Astrocyte of the cerebellum (primary cell): ENCODE data around the gene ULK4.
"Not testable (repeated sequence)": the region's sequence is repeated elsewhere in the genome, so short reads cannot be mapped to it uniquely, and the experiment has no call there.

Experiments
- DNase-seq: peaks from one replicate; pipeline ENCODE4 v3.0.0-alpha.2; 2011; ENCODE audit warnings: low read depth
- H3K4me3 ChIP-seq: 2 replicates; pipeline ENCODE4 v1.5.1; 2011; ENCODE audit warnings: mild to moderate bottlenecking, low read depth, low read length, moderate library complexity
- in situ Hi-C: cut with HindIII; loops from 2 replicates; pipeline ENCODE4 v1.10.0; 2017; ENCODE audit warnings: low sequenced_read_pairs
- TF ChIP-seq, protein P1 (sequence below): IDR thresholded peaks from 2 replicates; pipeline ENCODE4 v1.5.1; 2012; ENCODE audit warnings: low read length, low read depth, moderate library complexity, mild to moderate bottlenecking; ENCODE audit errors: missing control alignments

ULK4 gene

DNA sequence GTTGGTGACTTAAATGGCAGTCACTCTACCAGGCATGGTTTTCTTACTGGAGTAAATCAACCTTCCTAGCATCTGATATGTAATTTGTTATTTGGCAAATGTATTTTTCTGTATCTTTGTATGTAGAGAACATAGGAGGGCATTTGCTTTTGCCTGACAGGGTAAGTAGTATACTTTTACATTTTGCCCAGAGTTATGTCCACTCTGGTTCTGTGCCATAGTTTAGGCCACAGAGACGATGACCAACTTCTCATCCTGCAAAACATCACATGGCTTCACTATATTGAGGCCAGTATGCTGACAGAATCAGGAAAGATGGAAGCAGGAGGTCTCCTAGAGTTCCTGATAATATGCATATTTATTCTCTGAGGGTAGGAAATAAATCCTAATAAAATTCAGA, 23.1 kb upstream of the ULK4 start:
- in situ Hi-C loops, result no loop called here
- TF ChIP-seq, protein P1, sequence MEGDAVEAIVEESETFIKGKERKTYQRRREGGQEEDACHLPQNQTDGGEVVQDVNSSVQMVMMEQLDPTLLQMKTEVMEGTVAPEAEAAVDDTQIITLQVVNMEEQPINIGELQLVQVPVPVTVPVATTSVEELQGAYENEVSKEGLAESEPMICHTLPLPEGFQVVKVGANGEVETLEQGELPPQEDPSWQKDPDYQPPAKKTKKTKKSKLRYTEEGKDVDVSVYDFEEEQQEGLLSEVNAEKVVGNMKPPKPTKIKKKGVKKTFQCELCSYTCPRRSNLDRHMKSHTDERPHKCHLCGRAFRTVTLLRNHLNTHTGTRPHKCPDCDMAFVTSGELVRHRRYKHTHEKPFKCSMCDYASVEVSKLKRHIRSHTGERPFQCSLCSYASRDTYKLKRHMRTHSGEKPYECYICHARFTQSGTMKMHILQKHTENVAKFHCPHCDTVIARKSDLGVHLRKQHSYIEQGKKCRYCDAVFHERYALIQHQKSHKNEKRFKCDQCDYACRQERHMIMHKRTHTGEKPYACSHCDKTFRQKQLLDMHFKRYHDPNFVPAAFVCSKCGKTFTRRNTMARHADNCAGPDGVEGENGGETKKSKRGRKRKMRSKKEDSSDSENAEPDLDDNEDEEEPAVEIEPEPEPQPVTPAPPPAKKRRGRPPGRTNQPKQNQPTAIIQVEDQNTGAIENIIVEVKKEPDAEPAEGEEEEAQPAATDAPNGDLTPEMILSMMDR, result no peak
- no peak overlapping the region for H3K4me3 ChIP-seq
- no peak for DNase-seq

DNA sequence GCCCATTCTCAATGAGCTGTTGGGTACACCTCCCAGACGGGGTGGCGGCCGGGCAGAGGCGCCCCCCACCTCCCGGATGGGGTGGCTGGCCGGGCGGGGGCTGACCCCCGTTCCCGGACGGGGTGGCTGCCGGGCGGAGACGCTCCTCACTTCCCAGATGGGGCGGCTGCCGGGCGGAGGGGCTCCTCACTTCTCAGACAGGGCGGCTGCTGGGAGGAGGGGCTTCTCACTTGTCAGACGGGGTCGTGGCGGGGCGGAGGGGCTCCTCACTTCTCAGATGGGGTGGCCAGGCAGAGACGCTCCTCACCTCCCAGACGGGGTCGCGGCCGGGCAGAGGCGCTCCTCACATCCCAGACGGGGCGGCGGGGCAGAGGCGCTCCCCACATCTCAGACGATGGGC, 21.2 kb upstream of the ULK4 start:
- in situ Hi-C loops, H3K4me3 ChIP-seq: not testable (repeated sequence)

DNA sequence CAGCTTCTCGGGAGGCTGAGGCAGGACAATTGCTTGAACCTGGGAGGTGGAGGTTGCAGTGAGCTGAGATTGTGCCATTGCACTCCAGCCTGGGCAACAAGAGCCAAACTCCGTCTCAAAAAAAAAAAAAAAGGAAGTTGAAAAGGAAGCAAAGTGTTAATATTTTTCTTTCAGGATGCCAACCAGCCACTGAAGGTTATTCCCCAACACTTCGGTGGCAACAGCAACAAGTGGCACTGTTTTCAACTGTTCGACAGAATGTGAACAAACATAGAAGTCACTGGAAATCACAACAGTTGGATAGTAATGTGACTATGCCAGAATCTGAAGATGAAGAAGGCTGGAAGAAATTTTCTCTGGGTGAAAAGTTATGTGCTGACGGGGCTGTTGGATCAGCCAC, 15.5 kb upstream of the ULK4 start:
- DNase-seq, H3K4me3 ChIP-seq, in situ Hi-C loops: not testable (repeated sequence)

More for the DNA sequence above, 21.2 kb upstream of the ULK4 start:
- DNase-seq, result not testable (repeated sequence)

DNA sequence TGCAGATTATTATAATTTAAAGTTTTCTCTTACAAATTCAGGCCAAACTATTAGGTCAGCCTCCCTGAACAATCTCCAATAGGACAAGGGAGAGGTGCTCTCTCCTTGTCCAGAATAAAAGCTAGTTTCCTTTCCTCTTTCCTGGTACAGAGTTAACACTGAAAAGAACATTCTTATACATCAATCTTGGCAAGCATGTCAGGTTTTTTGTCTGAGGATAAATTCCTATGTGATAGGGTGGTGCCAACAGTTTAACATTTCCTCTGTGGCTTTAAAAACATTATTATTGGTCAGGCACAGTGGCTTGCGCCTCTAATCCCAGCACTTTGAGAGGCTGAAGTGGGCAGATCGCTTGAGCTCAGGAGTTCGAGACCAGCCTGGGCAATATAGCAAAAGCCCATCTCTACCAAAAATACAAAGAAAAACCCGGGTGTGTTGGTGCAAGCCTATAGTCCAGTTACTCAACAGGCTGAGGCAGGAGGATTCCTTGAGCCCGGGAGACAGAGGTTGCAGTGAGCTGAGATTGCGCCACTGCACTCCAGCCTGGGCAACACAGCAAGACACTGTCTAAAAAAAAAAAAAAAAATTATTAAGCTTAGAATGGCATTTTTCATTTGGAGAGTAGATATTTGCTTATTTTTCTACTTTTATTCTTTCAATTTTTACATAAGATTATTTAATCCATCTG, 13.7 kb upstream of the ULK4 start:
- in situ Hi-C loops, result no loop called here
- TF ChIP-seq, protein P1, result no peak
- no peak for DNase-seq
- H3K4me3 ChIP-seq, result no peak overlapping the region

DNA sequence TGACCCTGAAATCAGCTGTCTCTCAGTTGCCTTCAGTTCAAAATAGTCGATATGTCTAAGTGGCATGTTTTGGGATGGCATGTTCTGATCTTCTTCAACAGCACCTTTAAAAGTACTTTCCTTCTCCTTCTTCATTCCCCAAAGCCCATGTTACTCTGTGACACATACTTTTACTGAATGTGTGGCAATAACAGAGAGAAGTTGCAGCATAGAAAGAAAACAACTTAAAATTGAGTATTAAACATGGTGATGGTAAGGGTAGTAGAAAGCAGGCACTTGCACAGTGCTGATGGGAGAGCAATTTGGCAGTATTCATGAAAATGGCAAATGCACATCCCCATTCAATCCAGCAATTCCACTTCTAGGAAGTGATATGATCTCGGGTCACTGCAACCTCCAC, 12.3 kb upstream of the ULK4 start:
- TF ChIP-seq, protein P1, result no peak
- no peak overlapping the region for H3K4me3 ChIP-seq
- in situ Hi-C loops, result no loop called here
- DNase-seq, result no peak

DNA sequence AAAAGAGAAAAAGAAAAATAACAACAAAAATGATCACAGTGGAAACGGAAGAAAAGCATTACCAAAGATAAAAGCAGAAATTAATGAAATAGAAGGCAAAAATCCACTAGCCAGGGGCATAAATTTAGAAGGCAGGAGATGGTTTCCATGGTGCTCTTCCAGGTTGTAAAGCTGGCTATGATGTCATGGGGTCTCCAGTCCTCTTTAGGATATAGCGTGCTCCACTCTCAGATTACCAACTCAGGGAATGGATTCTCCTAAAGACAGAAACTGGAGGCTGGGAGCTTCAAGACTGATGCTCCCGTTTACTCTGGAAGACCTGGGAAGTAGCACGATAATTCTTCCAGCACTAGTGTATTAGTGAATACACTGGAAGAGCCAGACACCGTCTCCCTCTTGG, 10.9 kb upstream of the ULK4 start:
- DNase-seq, result no peak
- in situ Hi-C loops, result no loop called here
- no peak overlapping the region for H3K4me3 ChIP-seq
- TF ChIP-seq, protein P1, result no peak

DNA sequence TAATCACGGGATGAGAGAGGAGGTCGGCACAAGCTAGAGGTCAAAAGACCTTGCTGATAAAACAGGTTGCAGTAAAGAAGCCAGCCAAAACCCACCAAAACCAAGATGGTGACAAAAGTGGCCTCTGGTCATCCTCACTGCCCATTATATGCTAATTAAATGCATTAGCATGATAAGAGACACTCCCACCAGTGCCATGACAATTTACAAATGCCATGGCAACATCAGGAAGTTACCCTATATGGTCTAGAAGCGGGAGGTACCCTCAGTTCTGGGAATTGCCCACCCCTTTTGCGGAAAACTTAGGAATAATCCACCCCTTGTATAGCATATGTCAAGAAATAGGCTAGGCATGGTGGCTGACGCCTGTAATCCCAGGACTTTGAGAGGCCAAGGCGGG, 4.3 kb upstream of the ULK4 start:
- DNase-seq, result no peak
- in situ Hi-C loops, result no loop called here
- TF ChIP-seq, protein P1, result no peak
- no peak overlapping the region for H3K4me3 ChIP-seq

DNA sequence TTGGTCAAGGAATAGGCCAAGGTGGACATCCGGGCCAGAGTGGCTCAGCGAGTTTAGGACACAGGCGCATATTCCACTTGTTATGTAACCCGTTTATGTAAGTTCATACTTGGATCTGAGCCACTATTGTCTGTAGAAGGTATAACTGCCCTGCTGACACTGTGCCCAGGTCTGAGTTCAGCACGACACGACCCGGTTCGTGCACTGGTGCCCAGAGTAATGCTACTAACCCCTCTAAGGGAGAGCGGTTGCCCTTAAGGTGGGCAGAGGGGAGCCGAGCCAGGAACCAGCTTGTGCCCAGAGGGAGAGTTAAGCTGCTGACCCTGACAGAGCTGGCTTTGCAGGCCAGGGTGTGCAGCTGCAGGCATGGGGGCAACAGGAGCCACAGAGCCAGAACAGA, 1.9 kb upstream of the ULK4 start:
- in situ Hi-C loops, result no loop called here
- H3K4me3 ChIP-seq, result no peak overlapping the region
- TF ChIP-seq, protein P1, result no peak
- no peak for DNase-seq
